GM10266 (cell line): ENCODE data around the gene OGDHL.

Experiments
- DNase-seq: peaks from one replicate; pipeline ENCODE4 v3.0.0; 2012; ENCODE audit errors: extremely low spot score
- TF ChIP-seq, protein P1 (sequence below): IDR thresholded peaks from 2 replicates; pipeline ENCODE4 v1.5.1; 2012; ENCODE audit warnings: mild to moderate bottlenecking, low read depth; ENCODE audit not compliant: control insufficient read depth, insufficient read depth; ENCODE audit errors: missing control alignments

Gene OGDHL

DNA sequence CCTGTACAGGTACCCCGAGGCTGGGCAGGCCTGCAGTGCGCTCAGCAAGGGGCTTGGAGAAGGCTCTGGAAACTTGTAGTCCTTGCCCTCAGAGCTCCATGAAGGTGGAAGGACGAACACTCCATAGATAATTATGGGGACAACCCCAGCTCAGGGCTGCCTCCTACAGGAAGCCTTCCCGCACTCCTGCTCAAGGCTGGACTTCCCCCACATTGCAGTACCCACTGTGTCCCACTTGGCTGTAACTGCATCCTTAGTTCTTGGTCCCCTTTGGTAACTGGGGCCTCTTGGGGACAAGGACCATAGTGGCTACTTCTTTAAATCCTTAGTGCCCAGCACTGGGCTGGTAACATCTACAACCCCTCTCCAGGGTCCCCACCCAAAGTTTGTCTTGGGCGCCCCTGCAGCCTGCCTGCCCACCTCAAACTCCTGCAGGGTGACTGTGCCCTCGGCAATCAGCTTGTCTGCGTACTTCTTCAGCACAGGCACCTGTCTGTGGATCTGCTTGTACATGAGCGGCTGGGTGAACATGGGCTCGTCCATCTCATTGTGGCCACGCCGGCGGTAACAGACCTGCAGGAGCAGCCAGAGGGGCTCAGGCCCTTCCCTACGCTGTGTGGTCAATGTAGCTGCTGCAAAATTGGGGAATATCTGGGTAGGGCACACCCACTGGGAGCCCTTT, 17.1 kb downstream of the OGDHL start:
- no peak for DNase-seq
- TF ChIP-seq, protein P1, sequence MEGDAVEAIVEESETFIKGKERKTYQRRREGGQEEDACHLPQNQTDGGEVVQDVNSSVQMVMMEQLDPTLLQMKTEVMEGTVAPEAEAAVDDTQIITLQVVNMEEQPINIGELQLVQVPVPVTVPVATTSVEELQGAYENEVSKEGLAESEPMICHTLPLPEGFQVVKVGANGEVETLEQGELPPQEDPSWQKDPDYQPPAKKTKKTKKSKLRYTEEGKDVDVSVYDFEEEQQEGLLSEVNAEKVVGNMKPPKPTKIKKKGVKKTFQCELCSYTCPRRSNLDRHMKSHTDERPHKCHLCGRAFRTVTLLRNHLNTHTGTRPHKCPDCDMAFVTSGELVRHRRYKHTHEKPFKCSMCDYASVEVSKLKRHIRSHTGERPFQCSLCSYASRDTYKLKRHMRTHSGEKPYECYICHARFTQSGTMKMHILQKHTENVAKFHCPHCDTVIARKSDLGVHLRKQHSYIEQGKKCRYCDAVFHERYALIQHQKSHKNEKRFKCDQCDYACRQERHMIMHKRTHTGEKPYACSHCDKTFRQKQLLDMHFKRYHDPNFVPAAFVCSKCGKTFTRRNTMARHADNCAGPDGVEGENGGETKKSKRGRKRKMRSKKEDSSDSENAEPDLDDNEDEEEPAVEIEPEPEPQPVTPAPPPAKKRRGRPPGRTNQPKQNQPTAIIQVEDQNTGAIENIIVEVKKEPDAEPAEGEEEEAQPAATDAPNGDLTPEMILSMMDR = no peak

DNA sequence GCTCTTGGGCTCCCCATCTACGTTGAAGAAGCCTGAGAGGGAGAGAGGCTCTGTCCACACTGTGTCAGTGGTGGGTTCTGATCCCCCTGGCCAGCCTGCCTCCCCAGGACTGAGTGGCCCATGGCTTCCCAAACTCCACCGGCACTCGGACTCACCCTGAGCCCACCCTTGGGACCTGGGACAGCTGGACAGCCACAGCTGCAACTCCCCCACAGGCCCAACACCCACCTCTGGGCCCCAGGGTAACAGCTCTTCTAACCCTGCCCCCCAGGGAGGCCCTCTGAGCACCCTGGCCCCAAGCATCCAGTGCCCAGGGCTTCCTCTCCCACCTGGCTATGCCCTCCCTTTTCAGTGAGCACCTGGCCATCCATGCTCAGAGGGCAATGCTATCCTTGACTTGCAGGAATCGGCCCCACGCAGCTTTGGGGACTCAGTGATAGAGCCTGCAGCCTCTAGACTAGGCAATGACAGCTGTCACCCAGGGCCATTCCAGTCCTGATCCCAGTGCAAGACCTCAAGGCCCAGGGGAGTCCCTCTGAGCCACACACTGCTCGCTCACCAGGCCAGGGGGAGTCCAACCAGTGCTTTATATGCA, 17.9 kb downstream of the OGDHL start:
- TF ChIP-seq, protein P1 = no peak
- no peak for DNase-seq

DNA sequence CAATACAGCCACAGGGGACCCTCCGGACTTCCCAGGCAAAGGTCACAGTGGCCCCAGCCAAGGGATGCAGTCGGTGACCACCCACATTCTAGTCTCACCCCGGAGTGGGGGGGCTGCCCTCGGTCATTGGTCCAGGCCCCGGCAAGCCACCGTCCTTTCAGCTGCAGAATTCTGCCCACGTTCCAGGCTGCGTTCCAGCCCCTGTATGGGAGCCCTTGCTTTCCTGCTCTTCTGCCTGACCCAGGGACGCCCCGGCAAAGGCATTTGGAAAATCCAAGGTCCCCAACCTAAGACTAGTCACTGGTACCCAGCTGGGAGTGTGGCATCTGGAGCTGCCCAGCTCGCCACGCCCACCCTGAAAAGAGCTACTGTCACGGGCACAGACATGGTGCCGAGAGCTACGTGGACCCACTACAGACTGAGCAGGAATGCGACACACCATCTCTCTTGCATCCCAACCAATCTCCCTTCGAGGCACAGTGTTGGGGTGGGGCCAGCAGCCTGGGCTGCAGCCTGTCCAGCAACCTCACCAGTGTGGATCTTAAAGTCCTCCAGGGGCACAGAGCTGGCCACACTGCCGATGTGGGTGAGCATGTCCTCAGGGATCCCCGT, 18.6 kb downstream of the OGDHL start:
- no peak for DNase-seq

DNA sequence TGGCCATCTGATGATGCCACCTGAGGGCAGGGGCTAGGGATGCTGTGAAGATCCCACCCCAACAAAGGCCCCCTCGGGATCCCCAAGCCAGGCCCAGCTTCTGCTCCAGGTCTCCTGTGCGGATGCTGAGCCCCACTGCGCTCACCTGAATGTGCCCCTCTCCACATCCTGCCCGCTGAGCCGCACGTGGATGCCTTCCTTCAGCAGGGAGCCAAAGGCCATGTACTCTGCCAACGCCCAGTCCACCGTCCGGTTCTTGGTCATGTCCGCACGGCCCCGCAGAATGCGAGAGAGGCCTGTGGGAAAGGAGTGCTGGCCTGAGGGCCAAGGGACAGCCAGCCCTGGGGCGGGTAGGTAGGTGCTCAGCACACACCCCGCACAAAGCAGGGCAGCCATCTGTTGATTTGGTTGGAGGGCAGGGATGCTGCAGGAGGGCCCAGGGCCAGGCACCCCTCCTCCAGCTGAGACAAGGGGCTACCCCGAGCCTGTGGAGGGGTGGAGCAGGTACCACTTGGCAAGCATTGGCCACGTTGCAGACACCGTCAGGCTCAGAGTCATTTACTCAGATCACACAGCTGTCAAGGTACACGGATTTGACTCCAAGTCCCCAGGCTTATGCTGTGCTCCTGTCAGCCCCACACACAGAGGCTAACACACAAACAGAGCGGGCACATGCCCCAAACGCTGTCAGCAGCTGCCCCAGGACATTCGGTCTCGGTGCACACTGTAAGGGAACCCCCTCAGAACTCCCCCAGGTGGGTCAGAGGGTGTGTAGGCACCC, 19.2 kb downstream of the OGDHL start:
- TF ChIP-seq, protein P1 = no peak
- no peak for DNase-seq

More for the DNA sequence above, 18.6 kb downstream of the OGDHL start:
- TF ChIP-seq, protein P1 = no peak

DNA sequence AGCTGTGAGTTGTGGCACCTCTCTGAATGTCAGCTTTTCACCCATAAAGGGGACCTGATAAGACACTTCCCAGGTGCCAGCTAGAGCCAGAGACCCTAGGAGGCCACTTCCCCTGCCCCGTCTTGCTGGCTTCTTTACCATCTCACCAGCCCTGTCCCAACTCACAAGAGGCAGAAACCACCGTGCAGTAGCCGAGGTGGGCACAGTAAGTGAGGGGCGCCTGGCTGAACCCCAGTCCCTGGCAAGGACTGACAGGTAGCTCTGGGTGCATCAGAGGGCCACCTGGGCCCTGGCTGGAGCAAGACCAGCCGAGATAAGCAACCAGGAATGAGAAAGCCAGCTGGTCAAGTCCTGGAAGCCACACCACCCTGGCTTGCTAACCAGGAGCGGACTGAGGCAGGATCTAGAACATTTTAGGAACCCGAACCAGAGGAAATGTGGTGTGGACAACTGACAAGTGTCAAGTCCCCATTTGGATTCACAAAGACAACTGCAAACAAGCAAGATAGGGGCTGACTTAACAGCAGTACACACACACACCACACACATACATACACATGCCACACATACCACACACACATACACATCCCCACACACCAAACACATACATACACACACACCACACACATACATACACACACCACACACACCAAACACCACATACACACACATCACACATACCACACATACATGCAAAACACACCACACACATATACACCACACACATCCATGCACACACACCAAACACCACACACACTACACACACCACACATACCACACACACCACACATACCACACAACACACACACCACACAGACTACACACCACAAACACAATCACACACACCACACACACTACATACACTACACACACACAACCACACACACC, 20.8 kb downstream of the OGDHL start:
- DNase-seq = no peak
- TF ChIP-seq, protein P1 = no peak

DNA sequence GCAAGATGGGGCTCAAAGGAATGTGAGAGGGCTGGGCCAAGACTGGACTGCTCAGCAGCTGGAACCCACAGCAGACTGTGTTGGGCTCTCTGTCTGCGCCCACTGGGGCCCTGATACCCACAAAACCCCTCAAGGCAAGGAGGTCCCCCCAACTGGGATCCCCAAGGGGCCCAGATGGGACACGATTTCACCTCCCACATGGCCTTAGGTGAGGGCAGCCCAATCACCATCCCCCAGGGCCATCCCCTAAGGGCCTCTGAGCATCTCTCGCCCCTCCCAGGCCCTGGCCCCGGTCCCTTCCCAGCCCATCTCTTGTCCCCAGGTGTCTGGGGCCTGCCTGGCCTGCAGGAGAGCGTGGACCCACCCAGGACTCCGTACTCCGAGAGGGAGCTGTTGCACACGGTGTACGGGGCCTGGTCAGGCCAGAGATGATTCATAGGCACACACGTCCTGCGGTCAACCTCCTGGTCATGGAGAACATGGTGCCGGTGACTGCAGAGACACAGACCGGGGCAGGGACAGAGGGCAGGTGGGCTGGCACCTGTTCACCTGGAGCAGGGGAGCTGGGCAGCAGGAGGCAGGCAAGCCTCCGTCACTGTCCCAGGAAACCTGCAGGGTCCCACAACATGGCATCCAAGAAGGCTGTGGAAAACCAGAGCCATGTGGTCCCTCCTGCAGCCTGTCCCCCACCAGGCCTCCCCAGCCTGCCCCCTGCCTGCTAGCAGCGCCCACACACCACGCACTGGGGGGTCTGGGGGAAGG, 21.6 kb downstream of the OGDHL start:
- DNase-seq = no peak
- TF ChIP-seq, protein P1 = no peak
